IPS DF 6.9 (cell line): ENCODE measurements around the gene EHBP1.

Experiments used
- DNase-seq: peaks from one replicate; pipeline ENCODE4 v3.0.0-alpha.2; 2013; ENCODE audit warnings: low read depth, low spot score
- H3K27ac ChIP-seq: one replicate; pipeline ENCODE4 v1.5.1; 2013; ENCODE audit warnings: low read length, control low read depth
- H3K27me3 ChIP-seq: 2 replicates; pipeline ENCODE4 v1.6.1; 2013; ENCODE audit warnings: mild to moderate bottlenecking, low read length; ENCODE audit not compliant: control insufficient read depth, insufficient read depth
- H3K36me3 ChIP-seq: 2 replicates; pipeline ENCODE4 v1.6.1; 2013; ENCODE audit warnings: low read length; ENCODE audit not compliant: control insufficient read depth, insufficient read depth
- H3K4me1 ChIP-seq: 2 replicates; pipeline ENCODE4 v1.6.1; 2013; ENCODE audit warnings: low read length; ENCODE audit not compliant: control insufficient read depth, insufficient read depth
- H3K4me3 ChIP-seq: 2 replicates; pipeline ENCODE4 v1.5.1; 2013; ENCODE audit warnings: mild to moderate bottlenecking, low read length
- H3K9me3 ChIP-seq: 2 replicates; pipeline ENCODE4 v1.6.1; 2013; ENCODE audit warnings: low read length, inconsistent platforms; ENCODE audit not compliant: control insufficient read depth, insufficient read depth
- WGBS: extraction: QIAGEN DNeasy Blood & Tissue Kit; methylation state at CpG from one replicate; pipeline ENCODE4 v1.1.7; 2013; ENCODE audit warnings: mixed read lengths, missing lambda C conversion rate; ENCODE audit not compliant: insufficient read length, insufficient coverage; 5-methylcytosine and 5-hydroxymethylcytosine counted together

EHBP1 gene

DNA sequence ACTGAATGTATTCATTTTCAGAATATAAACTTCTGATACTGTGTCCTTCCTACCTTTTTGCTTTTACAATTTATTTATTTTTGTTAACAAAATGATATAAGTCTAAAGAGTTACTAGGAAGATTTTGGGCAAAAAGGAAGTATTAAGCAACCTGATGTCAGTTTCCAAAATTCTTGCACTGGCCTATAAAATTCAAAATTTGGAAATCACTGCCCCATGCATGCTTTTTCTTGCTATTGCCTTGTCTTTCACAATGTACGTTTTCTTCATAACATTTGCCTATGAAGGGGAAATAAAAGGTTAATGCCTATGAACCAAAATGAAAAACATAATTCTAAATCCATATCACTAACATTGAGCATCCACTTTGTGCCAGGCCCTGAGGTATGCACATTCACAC lies 40.1 kb upstream of the EHBP1 start:
- WGBS = no CpG with 5 or more reads among the region's 1 CpG
- DNase-seq = no peak
- Histone ChIP-seq H3K4me3 (no peak overlapping the region), H3K27me3 (no peaks in the 10 kb centered on the region), H3K27ac (no peak overlapping the region), H3K9me3 (no peaks in the 10 kb centered on the region), H3K36me3 (no peaks in the 10 kb centered on the region), H3K4me1 (peaks cover 6% of the 10 kb centered on the region)

GRCh38 chr2:62669180-62669579 lies 36.3 kb upstream of the EHBP1 start:
- H3K36me3 ChIP-seq = no peaks in the 10 kb centered on the region
- H3K4me3 ChIP-seq = no peak overlapping the region
- no peak for DNase-seq
- WGBS = no CpG with 5 or more reads among the region's 5 CpGs
- no peaks in the 10 kb centered on the region for H3K27me3 ChIP-seq
- no peaks in the 10 kb centered on the region for H3K9me3 ChIP-seq
- H3K27ac ChIP-seq = no peak overlapping the region
- H3K4me1 ChIP-seq = peaks cover 2% of the 10 kb centered on the region; the same call in 1 of the 2 replicates

DNA sequence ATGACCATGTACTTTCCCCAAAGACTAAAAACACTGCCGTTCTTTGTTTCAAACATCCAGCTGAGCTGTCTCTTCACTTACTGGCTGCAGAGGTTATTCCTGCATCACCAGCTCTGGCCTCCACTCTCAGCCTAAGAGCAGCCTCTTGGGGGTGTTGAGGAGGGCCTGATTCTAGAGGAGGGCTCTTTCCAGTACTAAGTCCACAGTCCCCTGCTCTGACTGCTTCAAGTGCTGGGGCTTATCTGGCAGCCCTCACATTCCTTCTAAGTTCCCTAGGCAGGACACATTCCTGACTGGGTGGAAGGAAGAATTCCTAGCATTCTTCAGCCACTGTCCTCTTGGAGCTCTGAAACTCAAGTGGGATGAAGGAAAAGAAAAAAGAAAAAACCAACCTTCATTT lies 32.9 kb upstream of the EHBP1 start:
- no peak overlapping the region for H3K27ac ChIP-seq

GRCh38 chr2:62675062-62675461 lies 30.5 kb upstream of the EHBP1 start:
- no peaks in the 10 kb centered on the region for H3K27me3 ChIP-seq
- no peak overlapping the region for H3K27ac ChIP-seq
- no peak overlapping the region for H3K4me3 ChIP-seq
- no peak for DNase-seq
- H3K36me3 ChIP-seq = no peaks in the 10 kb centered on the region
- H3K9me3 ChIP-seq = no peaks in the 10 kb centered on the region
- H3K4me1 ChIP-seq = peaks cover 2% of the 10 kb centered on the region; the same call in 1 of the 2 replicates

More for the DNA sequence above, 32.9 kb upstream of the EHBP1 start:
- WGBS = no CpG with 5 or more reads among the region's 1 CpG
- H3K27me3 ChIP-seq = no peaks in the 10 kb centered on the region
- H3K36me3 ChIP-seq = no peaks in the 10 kb centered on the region
- peaks cover 2% of the 10 kb centered on the region; the same call in 1 of the 2 replicates for H3K4me1 ChIP-seq
- DNase-seq = peak; percentile 47
- no peaks in the 10 kb centered on the region for H3K9me3 ChIP-seq
- no peak overlapping the region for H3K4me3 ChIP-seq

GRCh38 chr2:62685256-62685655 lies 20.3 kb upstream of the EHBP1 start:
- no peak overlapping the region for H3K4me3 ChIP-seq
- H3K27me3 ChIP-seq = no peaks in the 10 kb centered on the region
- WGBS = no CpG with 5 or more reads among the region's 2 CpGs
- no peaks in the 10 kb centered on the region for H3K4me1 ChIP-seq
- no peaks in the 10 kb centered on the region for H3K36me3 ChIP-seq
- no peaks in the 10 kb centered on the region for H3K9me3 ChIP-seq
- H3K27ac ChIP-seq = no peak overlapping the region
- DNase-seq = no peak

DNA sequence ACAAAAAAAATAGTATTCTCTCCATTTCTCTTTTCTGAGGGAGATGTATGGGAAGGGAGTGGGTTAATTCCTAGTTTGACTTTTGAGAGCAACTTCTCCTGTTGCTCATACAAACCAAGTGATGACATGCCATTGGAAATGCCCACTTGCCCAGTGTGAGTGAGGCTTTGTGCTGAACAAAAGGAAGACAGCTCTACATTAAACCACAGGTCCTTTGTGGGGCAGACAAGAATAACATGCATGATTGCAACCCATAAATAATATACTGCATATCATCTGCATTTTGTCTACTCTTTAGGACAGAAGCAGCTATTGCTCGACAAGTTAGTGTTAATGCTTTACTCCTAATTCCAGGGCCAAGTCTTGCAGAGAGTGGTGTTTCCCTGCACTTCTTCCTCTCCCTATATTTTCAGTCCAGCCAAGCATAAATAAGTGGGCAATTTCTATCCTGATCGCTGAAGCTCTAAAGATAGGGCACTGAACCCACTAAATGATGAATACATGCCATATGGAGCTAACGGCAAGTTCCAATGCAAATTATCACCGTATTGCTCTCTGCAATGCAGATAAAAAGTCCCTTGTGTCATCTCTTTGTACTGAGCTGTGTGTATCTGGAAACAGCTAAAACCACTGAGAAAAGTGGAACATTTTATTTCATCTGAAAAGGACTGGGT lies 19.4 kb upstream of the EHBP1 start:
- Histone ChIP-seq H3K27me3 (no peaks in the 10 kb centered on the region), H3K36me3 (no peaks in the 10 kb centered on the region), H3K4me3 (no peak overlapping the region), H3K27ac (no peak overlapping the region), H3K9me3 (no peaks in the 10 kb centered on the region), H3K4me1 (no peaks in the 10 kb centered on the region)
- WGBS = no CpG with 5 or more reads among the region's 4 CpGs
- no peak for DNase-seq

GRCh38 chr2:62687636-62688035 lies 17.9 kb upstream of the EHBP1 start:
- no CpG with 5 or more reads among the region's 2 CpGs for WGBS
- no peaks in the 10 kb centered on the region for H3K9me3 ChIP-seq

DNA sequence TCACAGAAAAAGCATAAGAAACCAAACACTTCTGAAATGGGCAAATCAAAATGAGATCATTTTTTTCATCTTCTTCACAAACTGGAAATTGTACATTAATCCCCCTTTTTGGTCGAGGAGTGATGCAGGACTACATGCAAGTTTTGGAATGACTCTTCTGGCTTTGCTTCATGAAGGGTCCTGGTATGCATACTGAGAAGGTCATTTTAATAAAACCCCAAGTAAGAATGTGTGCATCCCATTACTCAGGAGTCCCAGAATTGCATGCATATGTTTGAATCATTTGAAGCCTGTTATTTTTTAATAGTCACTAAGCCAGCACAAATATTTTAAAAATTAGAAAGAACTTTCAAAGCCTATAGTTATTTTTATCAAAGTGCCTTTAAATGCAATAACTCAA lies 16.7 kb upstream of the EHBP1 start:
- Histone ChIP-seq H3K36me3 (no peaks in the 10 kb centered on the region), H3K27ac (no peak overlapping the region), H3K4me3 (no peak overlapping the region), H3K9me3 (no peaks in the 10 kb centered on the region), H3K4me1 (no peaks in the 10 kb centered on the region), H3K27me3 (no peaks in the 10 kb centered on the region)
- no CpG with 5 or more reads among the region's 1 CpG for WGBS
- DNase-seq = no peak

More at GRCh38 chr2:62687636-62688035, 17.9 kb upstream of the EHBP1 start:
- Histone ChIP-seq H3K4me1 (no peaks in the 10 kb centered on the region), H3K27me3 (no peaks in the 10 kb centered on the region), H3K36me3 (no peaks in the 10 kb centered on the region), H3K4me3 (no peak overlapping the region), H3K27ac (no peak overlapping the region)
- no peak for DNase-seq

DNA sequence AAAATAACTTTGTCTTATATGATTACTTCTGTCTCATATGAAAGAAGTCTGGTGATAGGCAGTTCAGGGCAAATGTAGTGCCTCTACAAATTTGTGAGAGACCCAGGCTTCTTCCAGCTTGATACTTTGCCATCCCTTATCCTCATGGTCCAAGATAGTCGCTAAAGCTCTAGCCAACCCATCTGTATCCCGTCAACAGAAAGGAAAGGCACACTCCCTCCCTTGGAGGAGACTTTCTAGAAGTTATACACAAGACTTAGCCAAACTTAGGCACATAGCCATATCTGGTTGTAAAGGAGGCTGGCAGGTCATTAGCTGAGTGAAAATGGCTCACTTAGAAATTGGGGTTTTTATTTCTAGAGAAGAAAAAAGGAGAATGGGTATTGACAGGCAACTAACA lies 14.3 kb upstream of the EHBP1 start:
- H3K27ac ChIP-seq = no peak overlapping the region
- no peak for DNase-seq
- no peak overlapping the region for H3K4me3 ChIP-seq
- H3K36me3 ChIP-seq = no peaks in the 10 kb centered on the region
- no CpG with 5 or more reads among the region's 2 CpGs for WGBS
- no peaks in the 10 kb centered on the region for H3K4me1 ChIP-seq
- no peaks in the 10 kb centered on the region for H3K9me3 ChIP-seq
- no peaks in the 10 kb centered on the region for H3K27me3 ChIP-seq

- H3K27me3 ChIP-seq = no peaks in the 10 kb centered on the region
- no peaks in the 10 kb centered on the region for H3K9me3 ChIP-seq
- H3K4me1 ChIP-seq = no peaks in the 10 kb centered on the region
- no peak for DNase-seq
- no peak overlapping the region for H3K4me3 ChIP-seq
- no peaks in the 10 kb centered on the region for H3K36me3 ChIP-seq
- no peak overlapping the region for H3K27ac ChIP-seq
Measured at GRCh38 chr2:62692225-62692624, 13.3 kb upstream of the EHBP1 start.

GRCh38 chr2:62698653-62699052 lies 6.9 kb upstream of the EHBP1 start:
- Histone ChIP-seq H3K27me3 (no peaks in the 10 kb centered on the region), H3K9me3 (no peaks in the 10 kb centered on the region), H3K4me3 (no peak overlapping the region), H3K27ac (no peak overlapping the region), H3K4me1 (no peaks in the 10 kb centered on the region), H3K36me3 (no peaks in the 10 kb centered on the region)
- no peak for DNase-seq
- no CpG with 5 or more reads among the region's 1 CpG for WGBS
